Astrocyte (in vitro differentiated cells and primary cell): ENCODE results near the gene IGFALS. TPM values are rescaled to one million over a fixed set of nuclear protein-coding genes. Genes with fewer than 3 reads are reported as not detected.

Experiments used
- DNase-seq: peaks from one replicate; pipeline ENCODE4 v3.0.0-alpha.2; 2010; ENCODE audit warnings: low read depth
- FAIRE-seq: peaks from 2 replicates; lab custom pipeline; 2011; peaks lifted over from hg19 to GRCh38; lab: Jason Lieb, UNC
- H2AFZ ChIP-seq: 2 replicates; pipeline ENCODE4 v1.6.0; 2012; ENCODE audit warnings: low read depth, low read length, inconsistent platforms
- H3K27ac ChIP-seq: 2 replicates; pipeline ENCODE4 v1.5.1; 2011; ENCODE audit warnings: low read depth, low read length, inconsistent platforms
- H3K27me3 ChIP-seq: 2 replicates; pipeline ENCODE4 v1.6.0; 2011; ENCODE audit warnings: low read length, inconsistent platforms; ENCODE audit not compliant: insufficient read depth
- H3K36me3 ChIP-seq: 2 replicates; pipeline ENCODE4 v1.5.1; 2011; ENCODE audit warnings: low read length, inconsistent platforms; ENCODE audit not compliant: insufficient read depth
- H3K4me1 ChIP-seq: 2 replicates; pipeline ENCODE4 v1.5.1; 2011; ENCODE audit warnings: low read length, inconsistent platforms; ENCODE audit not compliant: insufficient read depth
- H3K4me2 ChIP-seq: 2 replicates; pipeline ENCODE4 v1.6.0; 2012; ENCODE audit warnings: low read length, inconsistent platforms
- H3K4me3 ChIP-seq: 2 replicates; pipeline ENCODE4 v1.5.1; 2011; ENCODE audit warnings: low read depth, mild to moderate bottlenecking, low read length, inconsistent platforms; ENCODE audit not compliant: insufficient read depth
- H3K79me2 ChIP-seq: 2 replicates; pipeline ENCODE4 v1.6.0; 2012; ENCODE audit warnings: mild to moderate bottlenecking, low read length, inconsistent platforms; ENCODE audit not compliant: insufficient read depth
- H3K9ac ChIP-seq: 2 replicates; pipeline ENCODE4 v1.6.0; 2012; ENCODE audit warnings: mild to moderate bottlenecking, low read length, inconsistent platforms
- H3K9me3 ChIP-seq: 2 replicates; pipeline ENCODE4 v1.5.1; 2012; ENCODE audit warnings: low read depth, mild to moderate bottlenecking, low read length, inconsistent platforms; ENCODE audit not compliant: insufficient read depth
- H4K20me1 ChIP-seq: 2 replicates; pipeline ENCODE4 v1.6.0; 2012; ENCODE audit warnings: low read length, inconsistent platforms; ENCODE audit not compliant: insufficient read depth
- H3K27ac Mint-ChIP-seq: one replicate; pipeline ENCODE4 v1.8.0; 2021; ENCODE audit warnings: mild to moderate bottlenecking, mixed read lengths; ENCODE audit not compliant: unreplicated experiment
- H3K27me3 Mint-ChIP-seq: one replicate; pipeline ENCODE4 v1.8.0; 2021; ENCODE audit warnings: low read depth, mixed read lengths; ENCODE audit not compliant: unreplicated experiment
- H3K36me3 Mint-ChIP-seq: one replicate; pipeline ENCODE4 v1.8.0; 2021; ENCODE audit warnings: low read depth, mixed read lengths; ENCODE audit not compliant: unreplicated experiment
- H3K4me1 Mint-ChIP-seq: one replicate; pipeline ENCODE4 v1.8.0; 2021; ENCODE audit warnings: low read depth, mixed read lengths; ENCODE audit not compliant: unreplicated experiment
- H3K4me3 Mint-ChIP-seq: one replicate; pipeline ENCODE4 v1.8.0; 2021; ENCODE audit warnings: mild to moderate bottlenecking, moderate library complexity, mixed read lengths; ENCODE audit not compliant: unreplicated experiment
- H3K9me3 Mint-ChIP-seq: one replicate; pipeline ENCODE4 v1.8.0; 2021; ENCODE audit warnings: mild to moderate bottlenecking, mixed read lengths; ENCODE audit not compliant: unreplicated experiment
- EZH2 ChIP-seq: IDR thresholded peaks from 2 replicates; pipeline ENCODE4 v1.6.1; 2012; ENCODE audit warnings: mild to moderate bottlenecking, low read length, inconsistent platforms; ENCODE audit not compliant: insufficient read depth
- total RNA-seq: library from RNA; stranded (reverse); gene quantifications from 2 replicates; pipeline ENCODE4 v1.2.1, GENCODE V29; 2021
- TF ChIP-seq, protein P1 (sequence below): IDR thresholded peaks from 2 replicates; pipeline ENCODE4 v1.5.1; 2011; ENCODE audit warnings: low read depth, mild to moderate bottlenecking, inconsistent platforms, low read length, moderate library complexity; ENCODE audit not compliant: insufficient read depth

Gene IGFALS
- total RNA-seq, 1 donor from 2014 or later: not detected

DNA sequence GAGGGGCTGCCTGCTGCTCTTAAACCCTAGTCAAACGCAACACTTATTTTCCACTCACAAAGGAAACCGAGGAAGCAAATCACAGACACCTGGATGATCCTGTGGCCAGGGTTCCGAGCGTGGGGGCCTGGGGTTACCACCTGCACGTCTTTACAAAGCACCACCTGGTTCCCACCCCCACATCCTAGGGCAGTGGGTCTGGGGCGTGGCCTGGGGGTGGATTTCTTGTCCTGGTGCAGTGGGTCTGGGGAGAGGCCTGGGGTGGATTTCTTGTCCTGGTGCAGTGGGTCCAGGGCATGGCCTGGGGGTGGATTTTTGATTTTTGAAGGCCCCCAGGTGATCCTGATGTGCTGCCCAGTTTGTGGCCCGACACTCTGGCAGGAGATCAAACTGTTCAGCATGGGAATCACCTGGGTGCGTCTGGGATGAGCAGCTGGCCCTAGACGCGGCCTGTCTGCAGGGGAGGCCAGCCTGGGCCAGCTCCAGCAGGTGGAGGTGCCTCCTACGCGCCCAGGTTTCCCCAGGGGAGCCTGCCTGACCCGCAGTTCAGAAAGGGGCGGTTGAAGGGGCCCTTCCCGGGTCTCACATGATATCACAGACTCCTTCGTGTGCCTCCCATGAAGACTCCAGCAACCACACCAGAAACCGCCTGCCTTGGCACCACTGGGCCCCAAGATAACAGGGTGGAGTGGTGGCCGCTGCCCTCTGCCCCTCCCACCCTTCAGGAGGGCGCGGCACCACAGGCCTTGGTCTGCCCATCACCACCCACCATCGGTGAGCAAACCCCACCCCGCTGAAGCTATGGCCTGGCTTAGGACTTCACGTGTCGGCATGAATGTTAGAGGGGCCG, 26.8 kb upstream of the IGFALS start:
- Mint-ChIP-seq H3K4me1 (no peaks in the 10 kb centered on the region), H3K4me3 (no peak overlapping the region), H3K27ac (no peak overlapping the region), H3K36me3 (peaks cover 6% of the 10 kb centered on the region), H3K9me3 (no peaks in the 10 kb centered on the region), H3K27me3 (no peaks in the 10 kb centered on the region)
- H3K9me3 ChIP-seq: no peaks in the 10 kb centered on the region
- no peak overlapping the region for H3K27ac ChIP-seq
- H3K4me3 ChIP-seq: no peak overlapping the region
- no peaks in the 10 kb centered on the region for H3K27me3 ChIP-seq
- no peak overlapping the region for H3K9ac ChIP-seq
- H4K20me1 ChIP-seq: peaks cover 11% of the 10 kb centered on the region
- DNase-seq (no peak), FAIRE-seq (no peak)
- no peak overlapping the region for H2AFZ ChIP-seq
- TF ChIP-seq, protein P1, sequence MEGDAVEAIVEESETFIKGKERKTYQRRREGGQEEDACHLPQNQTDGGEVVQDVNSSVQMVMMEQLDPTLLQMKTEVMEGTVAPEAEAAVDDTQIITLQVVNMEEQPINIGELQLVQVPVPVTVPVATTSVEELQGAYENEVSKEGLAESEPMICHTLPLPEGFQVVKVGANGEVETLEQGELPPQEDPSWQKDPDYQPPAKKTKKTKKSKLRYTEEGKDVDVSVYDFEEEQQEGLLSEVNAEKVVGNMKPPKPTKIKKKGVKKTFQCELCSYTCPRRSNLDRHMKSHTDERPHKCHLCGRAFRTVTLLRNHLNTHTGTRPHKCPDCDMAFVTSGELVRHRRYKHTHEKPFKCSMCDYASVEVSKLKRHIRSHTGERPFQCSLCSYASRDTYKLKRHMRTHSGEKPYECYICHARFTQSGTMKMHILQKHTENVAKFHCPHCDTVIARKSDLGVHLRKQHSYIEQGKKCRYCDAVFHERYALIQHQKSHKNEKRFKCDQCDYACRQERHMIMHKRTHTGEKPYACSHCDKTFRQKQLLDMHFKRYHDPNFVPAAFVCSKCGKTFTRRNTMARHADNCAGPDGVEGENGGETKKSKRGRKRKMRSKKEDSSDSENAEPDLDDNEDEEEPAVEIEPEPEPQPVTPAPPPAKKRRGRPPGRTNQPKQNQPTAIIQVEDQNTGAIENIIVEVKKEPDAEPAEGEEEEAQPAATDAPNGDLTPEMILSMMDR: no peak
- no peak for TF ChIP-seq EZH2
- no peaks in the 10 kb centered on the region for H3K4me1 ChIP-seq
- no peaks in the 10 kb centered on the region for H3K36me3 ChIP-seq
- no peak overlapping the region for H3K4me2 ChIP-seq
- H3K79me2 ChIP-seq: peaks cover 3% of the 10 kb centered on the region

DNA sequence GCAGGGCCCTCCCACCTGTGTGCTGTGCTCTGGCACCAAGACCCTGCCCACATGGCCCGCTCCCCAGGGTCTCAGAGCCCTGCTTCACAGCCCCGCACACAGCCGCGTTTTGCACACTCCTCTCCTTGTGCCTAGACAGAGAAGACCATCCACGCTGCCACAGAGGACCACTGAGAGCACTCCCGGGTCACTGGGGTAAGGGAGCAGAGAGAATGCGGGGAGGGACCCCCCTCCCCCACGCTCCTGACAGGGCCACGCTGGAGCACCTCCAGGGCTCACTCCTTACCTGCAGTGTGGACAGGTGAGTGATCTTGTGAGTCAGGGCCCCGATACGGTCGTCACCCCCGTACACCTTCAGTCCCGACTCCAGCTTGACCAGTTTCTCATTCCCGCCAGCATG, 26.1 kb upstream of the IGFALS start:
- Histone ChIP-seq H3K27ac (no peak overlapping the region), H3K79me2 (no peaks in the 10 kb centered on the region), H3K4me1 (no peaks in the 10 kb centered on the region), H4K20me1 (peaks cover 9% of the 10 kb centered on the region), H3K4me2 (no peak overlapping the region), H3K4me3 (no peak overlapping the region), H3K36me3 (no peaks in the 10 kb centered on the region), H3K27me3 (no peaks in the 10 kb centered on the region), H3K9ac (no peak overlapping the region), H3K9me3 (no peaks in the 10 kb centered on the region), H2AFZ (no peak overlapping the region)
- H3K36me3 Mint-ChIP-seq: peaks cover 9% of the 10 kb centered on the region
- H3K4me3 Mint-ChIP-seq: no peak overlapping the region
- H3K27ac Mint-ChIP-seq: no peak overlapping the region
- FAIRE-seq (no peak), DNase-seq (no peak)
- no peaks in the 10 kb centered on the region for H3K4me1 Mint-ChIP-seq
- H3K27me3 Mint-ChIP-seq: no peaks in the 10 kb centered on the region
- TF ChIP-seq EZH2: no peak
- TF ChIP-seq, protein P1: no peak
- no peaks in the 10 kb centered on the region for H3K9me3 Mint-ChIP-seq
